GM21447 (cell line): ENCODE results near the gene SPANXC.
"Not testable (repeated sequence)": the region's sequence is repeated elsewhere in the genome, so short reads cannot be mapped to it uniquely, and the experiment has no call there.

ENCODE experiments used
- ATAC-seq: cut with Tn5 transposase; IDR thresholded peaks from one replicate; pipeline ENCODE4 v1.9.1; 2021; ENCODE audit not compliant: unreplicated experiment

SPANXC gene

DNA sequence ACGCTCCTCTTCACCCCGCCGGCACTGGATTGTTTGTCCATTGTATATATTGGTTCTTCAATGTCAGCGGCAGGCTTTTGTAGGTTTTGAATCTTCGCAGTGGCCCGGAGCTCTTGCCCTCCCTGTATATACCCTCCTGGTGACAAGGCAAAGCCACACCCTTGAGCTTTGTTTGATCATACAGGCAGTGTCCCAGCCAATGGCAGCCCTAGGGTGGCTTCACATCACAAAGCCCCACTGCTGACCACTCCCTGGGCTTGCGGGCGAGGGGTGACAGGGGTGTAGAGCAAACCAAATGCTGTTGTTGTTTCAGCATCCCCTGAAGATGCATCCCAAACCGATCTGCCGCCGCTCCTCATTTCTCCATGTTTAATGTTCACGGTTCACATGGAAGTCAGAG lies at the start of gene SPANXC:
Gene SPANXC (minus strand): TSS at position 101 of the 400 bp plus-strand sequence. CDS start 60 bp downstream, at position 41.
- ATAC-seq: not testable (repeated sequence)

DNA sequence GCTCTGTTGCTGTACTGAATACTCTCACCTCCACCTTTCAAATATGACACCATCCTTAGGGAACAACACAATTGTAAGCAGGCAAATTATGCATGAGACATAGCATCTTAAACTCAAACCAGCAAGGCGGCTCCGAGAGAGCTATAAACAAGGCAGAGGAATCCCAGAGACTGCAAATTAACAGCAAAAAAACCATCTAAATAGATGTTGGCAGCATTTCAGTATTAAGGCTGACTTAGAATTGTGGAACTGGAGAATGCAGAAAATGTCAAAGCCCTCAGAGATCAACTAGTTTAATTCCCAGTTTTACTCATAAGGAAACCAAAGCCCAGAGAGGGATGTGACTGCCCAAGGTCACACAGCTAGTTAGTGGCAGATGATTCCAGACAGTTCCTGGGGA lies 37.2 kb upstream of the SPANXC start:
- no peak for ATAC-seq

- no peak for ATAC-seq
These were observed 36.0 kb upstream of the SPANXC start for GRCh38 chrX:141278306-141278705.

DNA sequence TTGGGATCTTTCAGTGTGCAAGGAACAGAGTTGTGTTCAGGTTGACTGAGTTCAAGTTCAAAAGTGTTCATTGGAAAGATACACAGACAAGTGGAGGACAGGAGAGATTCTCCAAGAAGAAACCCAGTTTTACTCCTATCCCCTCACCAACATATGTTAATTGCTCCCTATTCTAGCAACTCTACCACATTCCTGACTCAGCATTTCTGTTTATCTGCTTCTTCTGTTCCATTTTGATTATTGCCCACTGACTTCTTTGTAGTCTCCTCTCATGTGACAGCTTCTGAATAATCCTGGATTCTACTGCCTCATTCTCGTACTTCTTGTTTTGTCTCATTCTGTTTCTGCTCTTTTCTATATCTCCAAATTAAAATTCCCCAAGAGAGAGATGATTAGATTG lies 15.8 kb upstream of the SPANXC start:
- ATAC-seq: no peak

- ATAC-seq: no peak
These were observed 20.7 kb downstream of the SPANXC start for GRCh38 chrX:141221611-141222010.

DNA sequence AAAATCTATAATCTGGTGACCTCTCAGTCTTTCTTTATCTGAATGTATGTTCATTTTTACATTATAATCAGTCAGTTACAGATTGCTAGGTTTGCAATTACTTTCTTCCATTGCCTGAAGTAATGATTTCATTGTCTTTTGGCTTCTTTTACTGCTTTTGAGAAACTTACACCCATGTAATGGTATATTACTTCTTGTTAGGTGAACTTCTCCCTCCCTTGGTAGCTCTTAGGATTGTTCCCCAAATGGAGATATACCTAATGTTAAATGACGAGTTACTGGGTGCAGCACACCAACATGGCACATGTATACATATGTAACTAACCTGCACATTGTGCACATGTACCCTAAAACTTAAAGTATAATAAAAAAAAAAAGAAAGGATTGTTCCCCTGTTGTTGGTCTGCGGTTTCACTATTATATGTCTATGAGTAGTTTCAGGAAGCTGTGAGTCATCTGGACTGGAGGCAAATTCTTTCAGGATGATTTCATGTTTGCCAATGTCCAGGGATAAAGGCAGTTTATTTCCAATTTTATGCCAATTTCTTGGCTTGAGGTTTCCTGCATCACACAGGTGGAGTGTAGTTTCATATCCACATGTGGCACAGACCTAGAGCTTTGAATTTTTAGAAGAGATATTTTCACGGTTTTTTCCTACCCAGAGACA lies 21.8 kb downstream of the SPANXC start:
- no peak for ATAC-seq

DNA sequence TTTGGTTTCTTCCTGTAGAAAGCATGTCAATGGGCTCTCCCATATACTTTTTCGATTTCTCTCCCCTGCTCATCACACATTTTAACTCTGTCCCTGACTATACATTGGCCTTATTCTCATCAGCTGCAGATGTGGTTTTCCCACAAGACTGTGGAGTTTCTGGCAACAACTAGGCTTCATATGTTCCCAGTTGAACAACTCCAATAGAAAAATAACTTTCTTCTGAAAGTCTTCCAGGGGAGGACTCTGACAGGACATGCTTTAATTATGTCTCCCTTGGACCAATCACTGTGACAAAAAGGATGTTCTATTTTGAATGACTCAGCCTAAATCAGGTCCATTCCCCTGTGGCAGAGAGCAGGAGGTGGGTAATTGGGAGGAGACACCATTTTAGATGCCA lies 28.1 kb downstream of the SPANXC start:
- ATAC-seq: no peak

DNA sequence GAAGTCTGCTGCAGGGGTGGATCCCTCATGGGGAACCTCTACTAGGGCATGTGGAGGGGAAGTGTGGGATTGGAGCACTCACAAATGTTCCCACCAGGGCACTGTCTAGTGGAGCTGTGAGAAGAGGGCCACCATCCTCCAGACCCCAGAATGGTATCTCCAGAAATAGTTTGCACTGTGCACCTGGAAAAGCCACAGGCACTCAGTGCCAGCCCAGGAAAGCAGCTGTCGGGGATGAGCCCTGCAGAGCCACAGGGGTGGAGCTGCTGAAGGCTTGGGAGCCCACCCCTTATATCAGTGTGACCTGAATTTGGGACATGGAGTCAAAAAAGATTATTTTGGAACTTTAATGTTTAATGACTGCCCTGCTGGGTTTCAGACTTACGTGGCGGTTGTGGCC lies 40.4 kb downstream of the SPANXC start:
- ATAC-seq: no peak
